HG03097 (cell line): ENCODE data around the gene GANAB.
"Not testable (repeated sequence)": the region's sequence is repeated elsewhere in the genome, so short reads cannot be mapped to it uniquely, and the experiment has no call there.

Experiments
- ATAC-seq: cut with Tn5 transposase; IDR thresholded peaks from one replicate; pipeline ENCODE4 v1.9.1; 2021; ENCODE audit not compliant: unreplicated experiment, low FRiP score

Gene GANAB

DNA sequence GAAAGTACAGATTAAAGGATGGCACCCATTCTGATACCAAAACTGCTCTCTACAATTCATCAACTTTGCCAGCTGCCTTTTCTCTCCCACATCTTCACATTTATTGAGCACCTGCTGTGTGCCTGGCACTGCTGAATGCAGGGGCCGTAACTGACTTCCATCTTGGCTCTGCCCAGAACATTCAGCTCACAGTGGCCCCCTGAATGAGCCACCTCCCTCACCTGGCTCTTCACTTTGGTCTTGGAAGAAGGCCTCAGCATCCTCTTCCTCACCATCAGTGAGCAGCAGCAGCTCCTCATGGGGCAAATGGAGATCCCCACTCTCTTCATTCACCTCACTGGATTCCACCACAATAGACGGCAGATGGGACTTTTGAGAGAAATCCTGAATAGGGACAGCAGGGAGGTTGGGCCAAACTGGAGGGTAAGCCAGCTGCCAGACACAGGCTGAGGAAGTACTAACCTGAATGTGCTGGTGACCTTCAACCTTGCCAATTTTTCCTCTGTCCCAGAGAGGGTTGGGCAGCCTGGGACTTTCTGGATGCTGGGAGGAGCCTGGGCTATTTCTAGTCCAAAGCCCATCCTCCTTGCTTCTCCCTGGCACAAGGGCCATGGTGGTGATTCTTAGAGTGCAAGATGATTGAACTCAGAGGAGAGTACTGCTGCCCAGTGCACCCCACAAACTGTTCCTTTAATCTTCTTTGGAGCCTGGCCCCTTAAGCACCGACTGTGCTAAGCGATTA lies 23.2 kb upstream of the GANAB start:
- no peak for ATAC-seq

GRCh38 chr11:62667460-62667859 lies 21.0 kb upstream of the GANAB start:
- no peak for ATAC-seq

GRCh38 chr11:62666259-62666926 lies 20.0 kb upstream of the GANAB start:
- ATAC-seq, result no peak

GRCh38 chr11:62665599-62666258 lies 19.3 kb upstream of the GANAB start:
- peak; percentile 19 for ATAC-seq

DNA sequence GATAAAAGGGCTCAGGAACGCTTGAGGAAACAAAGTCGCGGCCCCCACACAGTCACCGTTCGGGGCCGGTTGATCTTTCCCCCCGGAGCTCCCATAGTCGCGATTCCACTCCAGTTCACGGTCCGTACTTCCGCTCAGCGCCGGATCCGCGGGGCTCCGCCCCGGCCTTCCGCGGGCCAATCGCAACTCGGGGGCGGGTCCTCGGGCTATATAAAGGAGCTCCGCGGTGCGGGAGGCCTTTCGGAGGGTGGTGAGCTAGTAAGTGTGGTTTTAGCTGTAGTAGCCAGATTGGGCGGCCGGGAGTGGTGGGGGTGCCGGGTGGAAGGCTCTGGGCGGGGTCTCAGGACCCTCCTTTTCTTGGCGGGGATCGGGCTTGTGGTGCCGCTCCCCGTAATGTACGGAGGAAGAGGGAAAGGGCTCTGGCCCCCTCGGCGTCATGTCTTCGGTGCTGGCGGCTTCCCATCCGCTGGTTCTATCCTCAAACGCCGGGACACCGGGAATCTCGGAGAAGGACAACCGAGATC lies 18.7 kb upstream of the GANAB start, which contains the start of the genes C11orf98 and CSKMT:
Gene C11orf98 (minus strand): TSS at position 136 of the 524 bp plus-strand sequence. CDS start 41 bp downstream, at position 95.
Gene CSKMT (plus strand): TSS at position 238 of the 524 bp plus-strand sequence. CDS start 568 bp downstream, outside the sequence.
- ATAC-seq, result peak; percentile 70

- ATAC-seq, result peak; percentile 16
Measured at GRCh38 chr11:62664405-62665074, 18.1 kb upstream of the GANAB start.

DNA sequence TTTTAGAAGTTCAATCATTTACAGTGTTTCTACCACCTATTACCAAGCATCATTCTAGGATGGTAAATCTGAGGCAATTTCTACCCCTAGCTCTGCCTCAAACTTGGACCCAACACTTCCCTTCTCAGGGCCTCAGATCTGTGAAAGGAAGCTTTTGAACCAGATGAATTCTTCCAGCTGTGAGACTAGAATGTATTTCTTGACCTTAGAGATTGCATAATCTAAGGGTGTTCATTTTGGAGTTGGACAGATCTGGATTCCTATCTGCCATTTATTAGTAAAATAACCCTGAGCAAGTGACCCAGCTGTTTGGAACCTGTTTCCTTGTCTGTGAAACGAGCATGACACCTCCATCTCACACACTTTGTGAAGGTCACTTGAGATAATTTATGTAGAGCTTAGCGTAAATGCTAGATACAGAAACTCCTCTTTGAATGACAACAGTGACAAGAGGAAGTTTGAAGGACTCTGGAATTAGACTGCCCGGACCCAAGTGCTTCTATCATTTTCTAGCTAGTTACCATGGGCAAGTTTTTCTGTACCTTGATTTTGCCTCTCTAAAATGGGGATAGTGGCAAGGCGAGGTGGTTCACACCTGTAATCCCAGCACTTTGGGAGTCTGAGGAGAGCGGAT lies 10.5 kb upstream of the GANAB start:
- no peak for ATAC-seq

GRCh38 chr11:62654297-62654696 lies 7.9 kb upstream of the GANAB start:
- no peak for ATAC-seq

DNA sequence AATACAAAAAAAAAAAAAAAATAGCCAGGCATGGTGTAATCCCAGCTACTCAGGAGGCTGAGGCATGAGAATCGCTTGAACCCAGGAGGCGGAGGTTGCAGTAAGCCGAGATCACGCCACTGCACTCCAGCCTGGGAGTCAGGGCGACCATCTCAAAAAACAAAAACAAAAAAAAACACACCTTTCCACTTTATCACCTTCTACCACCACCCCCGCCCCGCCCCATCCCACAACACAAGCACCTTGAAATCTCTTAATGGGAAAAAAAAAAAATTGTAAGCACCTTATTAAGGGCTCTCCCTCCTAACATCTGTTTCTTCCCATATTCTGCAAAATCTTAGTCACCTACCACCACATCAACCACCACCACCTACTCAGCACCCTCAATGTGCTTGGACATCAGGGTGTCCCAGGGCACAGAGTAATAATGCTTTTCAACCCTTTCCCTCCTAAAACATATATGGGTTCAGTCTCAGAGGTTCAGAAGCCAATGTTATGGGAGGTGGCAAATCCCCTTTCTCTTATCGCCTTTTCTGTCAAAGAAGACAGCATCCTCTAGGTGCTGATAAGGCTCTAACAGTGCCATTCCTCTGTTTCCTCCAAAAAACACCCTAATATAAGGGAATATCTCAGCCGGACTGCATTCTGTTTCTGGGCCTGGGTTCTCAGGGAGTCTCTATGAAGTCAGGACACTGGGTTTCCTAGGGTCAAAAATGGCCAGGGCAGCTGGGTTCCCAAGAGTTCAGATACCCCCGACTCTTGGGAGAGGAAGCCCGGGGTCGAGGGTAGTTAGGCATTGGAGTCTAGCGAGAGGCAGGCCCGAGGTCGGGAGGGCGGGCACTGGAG lies 6.0 kb upstream of the GANAB start:
- ATAC-seq, result no peak

DNA sequence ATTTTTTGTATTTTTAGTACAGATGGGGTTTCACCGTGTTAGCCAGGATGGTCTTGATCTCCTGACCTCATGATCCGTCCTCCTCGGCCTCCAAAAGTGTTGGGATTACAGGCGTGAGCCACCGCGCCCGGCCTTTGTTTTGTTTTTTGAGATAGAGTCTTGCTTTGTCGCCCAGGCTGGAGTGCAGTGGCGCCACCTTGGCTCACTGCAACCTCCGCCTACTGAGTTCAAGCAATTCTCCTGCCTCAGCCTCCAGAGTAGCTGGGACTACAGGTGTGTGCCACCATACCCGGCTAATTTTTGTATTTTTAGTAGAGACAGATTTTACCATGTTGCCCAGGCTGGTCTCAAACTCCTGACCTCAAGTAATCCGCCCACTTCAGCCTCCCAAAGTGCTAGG lies 3.9 kb upstream of the GANAB start:
- ATAC-seq, result not testable (repeated sequence)

- no peak for ATAC-seq
Measured at GRCh38 chr11:62649486-62649885, 3.1 kb upstream of the GANAB start.

GRCh38 chr11:62648967-62649364 lies 2.6 kb upstream of the GANAB start:
- ATAC-seq, result no peak

DNA sequence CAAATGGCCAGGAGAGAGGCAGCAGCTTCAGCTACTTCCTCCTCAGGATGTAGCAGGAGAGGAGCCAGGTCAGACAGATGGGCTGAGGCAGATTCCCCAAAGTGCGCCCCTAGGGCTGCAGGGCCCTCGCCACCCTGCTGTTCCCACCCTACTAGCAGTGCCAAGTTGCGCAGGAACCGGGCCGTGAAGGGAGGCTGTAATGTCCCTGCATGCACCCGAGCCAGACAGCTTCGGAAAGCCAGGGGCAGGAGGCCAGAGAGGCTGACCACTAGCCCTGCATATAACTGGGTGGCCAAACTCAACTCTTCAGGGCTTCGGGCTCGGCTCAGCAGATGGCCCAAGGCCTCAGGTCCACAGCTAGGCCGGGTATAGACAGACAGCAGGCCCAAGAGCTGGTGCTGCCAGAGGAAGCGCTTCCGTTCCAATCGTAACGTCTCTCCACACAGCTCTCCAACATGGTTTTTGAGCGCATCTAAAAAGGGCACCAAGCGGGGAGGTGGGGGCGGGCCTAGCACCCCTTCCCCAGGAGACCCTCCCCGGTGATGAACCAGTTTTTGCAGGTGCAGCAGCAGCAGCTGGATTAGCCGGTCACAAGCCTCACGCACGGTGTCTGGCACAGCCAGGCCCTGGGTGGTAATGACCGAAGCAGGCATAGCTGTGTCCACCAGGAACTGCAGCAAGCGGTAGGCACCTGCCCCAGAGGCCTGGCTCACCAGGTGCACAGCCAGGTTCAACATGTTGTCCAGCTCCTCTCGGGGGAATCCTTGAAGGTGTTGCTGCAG lies 2.0 kb upstream of the GANAB start:
- no peak for ATAC-seq

DNA sequence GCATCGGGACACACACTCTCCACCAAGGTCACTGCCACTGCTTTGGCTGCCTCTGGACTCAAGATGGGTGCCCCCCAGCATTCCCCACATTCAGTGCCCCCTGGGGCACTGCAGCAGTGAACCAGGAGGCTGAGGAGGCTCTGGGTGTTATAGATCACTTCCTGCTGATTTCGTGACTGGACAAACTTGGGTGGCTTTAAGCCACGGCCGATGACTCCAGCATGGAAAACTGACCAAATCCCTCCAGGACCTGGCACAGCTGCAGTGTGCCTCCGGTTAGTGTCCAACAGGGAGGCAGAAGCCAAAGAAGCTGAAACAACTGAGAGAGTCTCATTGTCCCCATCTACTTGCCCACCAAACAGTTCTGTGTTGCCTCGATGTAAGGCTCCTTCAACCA lies 1.2 kb upstream of the GANAB start:
- ATAC-seq, result no peak

DNA sequence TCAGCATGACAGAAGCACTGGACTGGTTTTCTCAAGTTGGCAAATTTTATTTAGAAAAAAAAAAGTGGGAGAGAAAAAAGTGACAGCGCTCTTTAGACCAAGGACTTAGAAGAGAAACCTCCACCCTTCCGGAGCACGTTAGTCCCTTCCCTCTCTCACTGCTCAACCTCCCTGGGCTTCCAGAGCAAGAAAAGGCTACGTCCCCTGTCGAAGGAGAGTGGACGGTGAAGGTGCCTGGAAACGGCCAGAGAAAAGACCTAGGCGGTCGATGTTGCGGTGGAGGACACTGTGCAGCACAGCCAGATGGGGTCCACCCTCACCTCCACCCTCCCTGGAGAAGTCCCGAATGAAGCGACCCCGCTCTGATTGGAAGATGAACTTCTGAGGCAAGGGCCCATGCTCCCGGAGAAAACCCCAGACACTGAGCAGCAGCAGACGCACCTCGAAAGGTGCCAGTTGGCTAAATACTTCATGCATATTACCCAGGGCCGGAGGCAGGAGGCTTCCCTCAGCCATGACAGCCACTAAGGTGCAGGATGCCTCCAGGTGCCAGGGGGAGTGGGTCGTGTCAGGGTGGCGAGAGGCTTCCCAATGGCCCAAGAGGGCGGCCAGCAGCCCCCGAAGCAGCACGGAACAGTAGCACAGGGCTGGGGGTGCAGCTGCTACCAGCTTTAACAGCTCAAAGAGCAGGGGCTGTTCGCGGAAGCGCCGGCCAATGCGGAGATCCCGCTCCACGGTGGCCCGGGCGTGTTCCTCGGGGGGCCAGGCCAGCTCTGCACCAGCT lies 604 bp upstream of the GANAB start:
- ATAC-seq, result peak; percentile 7

DNA sequence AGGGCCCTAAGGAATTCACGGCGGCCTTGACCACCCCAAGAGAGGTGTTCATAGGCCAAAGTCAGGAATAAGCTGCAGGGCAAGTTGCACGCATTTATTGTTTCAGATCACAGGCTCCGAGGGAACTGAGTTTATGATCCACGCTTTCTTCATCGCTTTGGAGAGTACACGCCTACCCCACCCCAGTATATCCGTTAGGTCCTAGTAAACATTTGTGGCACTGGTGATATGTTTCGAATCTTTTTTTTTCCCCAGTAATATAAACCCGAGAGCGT lies 805 bp downstream of the GANAB start:
- no peak for ATAC-seq

DNA sequence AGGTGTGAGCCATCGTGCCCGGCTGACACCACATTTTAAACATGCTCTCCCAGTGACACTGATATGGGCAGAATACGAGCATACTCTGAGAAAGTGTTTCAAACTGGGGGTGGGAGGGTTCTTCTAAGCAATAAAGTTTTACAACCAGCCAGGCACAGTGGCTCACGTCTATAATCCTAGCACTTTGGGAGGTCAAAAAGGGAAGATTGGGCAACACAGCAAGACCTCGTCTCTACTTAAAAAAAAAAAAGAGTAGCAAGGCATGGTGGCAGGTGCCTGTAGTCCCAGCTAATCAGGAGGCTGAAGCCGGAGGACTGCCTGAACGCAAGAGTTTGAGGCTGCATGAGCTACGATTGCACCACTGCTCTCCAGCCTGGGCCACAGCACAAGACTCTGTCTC lies 2.2 kb downstream of the GANAB start:
- ATAC-seq, result no peak

- no peak for ATAC-seq
Measured at GRCh38 chr11:62632492-62632891, 13.9 kb downstream of the GANAB start.
